Kidney (tissue), 14 donors: ENCODE measurements around the gene RBM47. TPM values are rescaled to one million over a fixed set of nuclear protein-coding genes. Genes with fewer than 3 reads are reported as not detected.
A peak's percentile ranks its signal among the peaks of the same experiment; 100 is the strongest.

Experiments used
- DNase-seq, 5 donors: peaks; one replicate each; pipeline ENCODE4 v3.0.0-alpha.2; 2013 to 2020
- FAIRE-seq: peaks from 2 replicates; lab custom pipeline; 2012; peaks lifted over from hg19 to GRCh38; lab: Jason Lieb, UNC
- H3K27ac ChIP-seq, 2 donors: one replicate each; pipeline ENCODE4 v1.7.0; 2013; ENCODE audit warnings: low read depth in 2 of 2, low read length in 2 of 2, inconsistent platforms in 1 of 2
- H3K27me3 ChIP-seq: one replicate; pipeline ENCODE4 v1.7.1; 2013; ENCODE audit warnings: low read length, inconsistent platforms; ENCODE audit not compliant: control insufficient read depth, insufficient read depth
- H3K36me3 ChIP-seq, 3 donors: one replicate each; pipeline versions ENCODE4 v1.7.0 to v1.7.1; 2013; ENCODE audit warnings: low read length in 3 of 3, control low read depth in 1 of 3, inconsistent platforms in 1 of 3; ENCODE audit not compliant: insufficient read depth in 3 of 3, control insufficient read depth in 2 of 3
- H3K4me1 ChIP-seq, 3 donors: one replicate each; pipeline versions ENCODE4 v1.7.0 to v1.7.1; 2013; ENCODE audit warnings: low read length in 3 of 3, inconsistent platforms in 1 of 3, low read depth in 1 of 3; ENCODE audit not compliant: control insufficient read depth in 2 of 3, insufficient read depth in 2 of 3
- H3K4me3 ChIP-seq, 3 donors: one replicate each; pipeline versions ENCODE4 v1.7.0 to v1.8.1; 2013; ENCODE audit warnings: low read length in 3 of 3, control low read depth in 1 of 3, inconsistent platforms in 1 of 3
- H3K9ac ChIP-seq, 3 donors: one replicate each; pipeline versions ENCODE4 v1.7.0 to v1.7.1; 2013; ENCODE audit warnings: low read length in 3 of 3, control low read depth in 1 of 3, inconsistent platforms in 1 of 3
- H3K9me3 ChIP-seq, 3 donors: one replicate each; pipeline versions ENCODE4 v1.7.0 to v1.7.1; 2013; ENCODE audit warnings: low read length in 3 of 3, control low read depth in 1 of 3, inconsistent platforms in 1 of 3; ENCODE audit not compliant: control insufficient read depth in 2 of 3, insufficient read depth in 1 of 3
- intact Hi-C: fragments of 100-400 bp; cut with DNase I; formaldehyde crosslinking; loops from one replicate; pipeline ENCODE4 v1.11.1; 2022
- polyA plus RNA-seq: library from polyadenylated mRNA; stranded (reverse); fragments of 350-450 nt; fragmentation: Illumina TruSeq; extraction: RNeasy Lipid Tissue Mini Kit (QIAGEN cat#74804); gene quantifications from one replicate; pipeline ENCODE4 v1.2.3, GENCODE V29; 2014; ENCODE audit warnings: low read depth, low replicate concordance; ENCODE audit not compliant: insufficient read depth
- total RNA-seq: library from RNA; stranded (reverse); fragmentation: NEBNext Ultra II Directional; extraction: Animal tissue kit (Norgen Biotek cat#: 25700); gene quantifications from one replicate; pipeline ENCODE4 v1.2.1, GENCODE V29; 2021
- TF ChIP-seq, protein P1 (sequence below): IDR thresholded peaks from 3 replicates; pipeline ENCODE4 v1.5.1; 2012; ENCODE audit warnings: mild to moderate bottlenecking, moderate library complexity, borderline replicate concordance; ENCODE audit not compliant: insufficient read depth; ENCODE audit errors: extremely low read depth
- donor health status: control.
- donor health status: control.
- donor health status: control.
- donor health status: control.
- donor health status: control.
- donor health status: DM: yes; HTN: yes; CAD: no.
- donor health status: Normal renal cell carcinoma (clear cell type).

The RBM47 gene
- total and polyA plus RNA-seq, 2 donors from 2014 or later: 61.5 to 124 TPM

DNA sequence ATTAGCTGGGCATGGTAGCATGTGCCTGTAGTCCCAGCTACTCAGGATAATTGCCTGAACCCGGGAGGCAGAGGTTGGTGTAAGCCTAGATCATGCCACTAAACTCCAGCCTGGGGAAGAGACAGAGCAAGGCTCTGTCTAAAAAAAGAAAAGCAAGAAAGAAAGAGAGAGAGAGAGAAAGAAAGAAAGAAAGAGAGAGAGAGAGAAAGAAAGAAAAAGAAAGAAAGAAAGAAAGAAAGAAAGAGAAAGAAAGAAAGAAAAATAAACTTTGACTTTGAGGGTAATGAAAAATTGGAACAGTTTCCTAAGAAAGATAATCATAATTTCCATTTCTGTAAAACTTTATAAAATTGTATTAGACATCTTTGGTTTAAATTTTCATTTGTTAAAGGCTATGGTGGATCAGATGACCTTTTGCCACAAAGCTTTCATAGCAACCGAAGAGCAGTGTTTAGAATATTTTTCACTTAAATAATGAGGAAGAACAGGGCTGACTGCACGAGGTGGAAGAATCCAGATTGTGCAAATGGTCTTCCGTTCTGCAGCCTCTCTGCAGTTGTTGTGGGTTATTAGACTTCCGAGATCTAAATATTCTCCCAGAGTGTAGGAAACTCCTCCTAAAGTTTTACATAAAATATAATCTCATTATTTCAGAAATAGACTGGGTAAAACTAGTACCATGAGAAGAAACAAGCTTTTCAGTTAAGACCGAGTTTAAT, 55.9 kb downstream of the RBM47 start:
- intact Hi-C loops: no loop called here
- TF ChIP-seq, protein P1, sequence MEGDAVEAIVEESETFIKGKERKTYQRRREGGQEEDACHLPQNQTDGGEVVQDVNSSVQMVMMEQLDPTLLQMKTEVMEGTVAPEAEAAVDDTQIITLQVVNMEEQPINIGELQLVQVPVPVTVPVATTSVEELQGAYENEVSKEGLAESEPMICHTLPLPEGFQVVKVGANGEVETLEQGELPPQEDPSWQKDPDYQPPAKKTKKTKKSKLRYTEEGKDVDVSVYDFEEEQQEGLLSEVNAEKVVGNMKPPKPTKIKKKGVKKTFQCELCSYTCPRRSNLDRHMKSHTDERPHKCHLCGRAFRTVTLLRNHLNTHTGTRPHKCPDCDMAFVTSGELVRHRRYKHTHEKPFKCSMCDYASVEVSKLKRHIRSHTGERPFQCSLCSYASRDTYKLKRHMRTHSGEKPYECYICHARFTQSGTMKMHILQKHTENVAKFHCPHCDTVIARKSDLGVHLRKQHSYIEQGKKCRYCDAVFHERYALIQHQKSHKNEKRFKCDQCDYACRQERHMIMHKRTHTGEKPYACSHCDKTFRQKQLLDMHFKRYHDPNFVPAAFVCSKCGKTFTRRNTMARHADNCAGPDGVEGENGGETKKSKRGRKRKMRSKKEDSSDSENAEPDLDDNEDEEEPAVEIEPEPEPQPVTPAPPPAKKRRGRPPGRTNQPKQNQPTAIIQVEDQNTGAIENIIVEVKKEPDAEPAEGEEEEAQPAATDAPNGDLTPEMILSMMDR: no peak
- Histone ChIP-seq H3K4me3 (no peak overlapping the region), H3K4me1 (peaks cover 3 to 18% (median 11%) of the 10 kb centered on the region in 3 donors), H3K36me3 (no peaks in the 10 kb centered on the region), H3K27ac (peak overlapping the region in 1 of 2 donors; percentile 27), H3K9me3 (no peaks in the 10 kb centered on the region), H3K27me3 (no peaks in the 10 kb centered on the region), H3K9ac (no peak overlapping the region)
- FAIRE-seq (peak; percentile 33), DNase-seq (no peak)

DNA sequence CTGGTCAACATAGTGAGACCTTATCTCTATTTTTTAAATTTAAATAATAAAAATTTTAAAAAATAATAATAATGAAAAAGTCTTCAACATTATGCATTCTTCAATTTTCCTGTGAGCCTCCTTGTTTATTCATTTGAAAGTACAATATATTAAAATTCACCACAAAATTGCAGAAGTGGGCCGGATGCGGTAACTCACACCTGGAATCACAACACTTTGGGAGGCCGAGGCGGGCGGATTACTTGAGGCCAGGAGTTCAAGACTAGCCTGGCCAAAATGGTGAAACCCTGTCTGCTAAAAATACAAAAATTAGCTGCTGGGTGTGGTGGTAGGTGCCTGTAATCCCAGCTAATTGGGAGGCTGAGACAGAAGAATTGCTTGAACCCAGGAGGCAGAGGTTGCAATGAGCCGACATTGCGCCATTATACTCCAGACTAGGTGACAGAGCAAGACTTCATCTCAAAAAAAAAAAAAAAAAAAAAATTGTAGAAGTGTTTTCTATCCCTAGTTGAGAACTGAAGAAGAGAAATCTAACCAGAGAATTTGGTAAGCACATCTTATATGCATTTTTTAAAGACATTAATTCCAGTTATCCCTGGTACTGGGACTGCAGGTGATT, 56.9 kb downstream of the RBM47 start:
- intact Hi-C loops: no loop called here
- peaks cover 3 to 14% (median 6%) of the 10 kb centered on the region in 3 donors for H3K4me1 ChIP-seq
- FAIRE-seq (no peak), DNase-seq (no peak)
- no peak overlapping the region for H3K27ac ChIP-seq
- H3K9me3 ChIP-seq: no peaks in the 10 kb centered on the region
- H3K36me3 ChIP-seq: no peaks in the 10 kb centered on the region
- TF ChIP-seq, protein P1: no peak
- no peak overlapping the region for H3K9ac ChIP-seq
- no peaks in the 10 kb centered on the region for H3K27me3 ChIP-seq
- H3K4me3 ChIP-seq: no peak overlapping the region

DNA sequence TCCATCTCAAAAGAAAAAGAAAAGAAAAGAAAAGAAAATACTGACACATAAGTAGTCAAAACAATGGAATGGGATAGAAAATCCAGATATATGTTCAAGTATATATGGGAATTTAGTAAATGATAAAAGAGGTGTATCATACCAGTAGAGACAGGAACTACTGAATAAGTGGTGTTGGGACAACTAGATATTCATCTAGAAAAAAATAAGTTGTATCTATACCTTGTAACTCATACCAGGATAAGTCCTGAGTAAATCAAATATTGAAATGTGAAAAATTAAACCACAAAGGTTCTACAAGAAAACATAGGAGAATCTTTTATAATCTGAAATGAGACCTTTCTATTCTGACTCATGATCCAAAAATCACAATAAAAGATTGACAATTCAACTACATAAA, 58.5 kb downstream of the RBM47 start:
- Histone ChIP-seq H3K9ac (no peak overlapping the region), H3K4me3 (no peak overlapping the region), H3K4me1 (peaks cover 0 to 11% (median 3%) of the 10 kb centered on the region in 3 donors), H3K27me3 (no peaks in the 10 kb centered on the region), H3K36me3 (no peaks in the 10 kb centered on the region), H3K27ac (no peak overlapping the region), H3K9me3 (no peaks in the 10 kb centered on the region)
- intact Hi-C loops: no loop called here
- TF ChIP-seq, protein P1: no peak
- FAIRE-seq (no peak), DNase-seq (no peak)
